Activated CD4-positive, alpha-beta T cell treated with anti-CD3 and anti-CD28 coated beads, Interleukin-2, amount 50 U/mL, for 24 hours (primary cell): ENCODE measurements around the gene DNAH12.
"Not testable (repeated sequence)": the region's sequence is repeated elsewhere in the genome, so short reads cannot be mapped to it uniquely, and the experiment has no call there.

ENCODE experiments used
- DNase-seq, 2 donors: peaks; one replicate each; pipeline ENCODE4 v3.0.0-alpha.2; 2020; ENCODE audit warnings: low read depth in 1 of 2, low spot score in 1 of 2

Gene DNAH12

DNA sequence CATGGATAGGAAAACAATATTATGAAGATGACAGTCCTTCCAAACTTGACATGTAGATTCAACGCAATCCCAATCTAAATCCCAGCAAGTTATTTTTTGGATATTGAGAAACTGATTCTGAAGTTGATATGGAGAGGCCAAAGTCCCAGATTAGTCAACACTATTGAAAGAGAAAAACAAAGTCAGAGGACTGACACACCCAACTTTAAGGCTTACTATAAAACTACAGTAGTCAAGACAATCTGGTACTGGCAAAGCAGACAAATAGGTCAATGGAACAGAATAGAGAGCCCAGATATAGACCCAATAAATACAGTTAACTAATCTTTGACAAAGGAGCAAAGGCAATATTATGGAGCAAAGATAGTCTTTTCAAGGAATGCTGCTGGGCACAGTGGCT is 132.4 kb downstream of the DNAH12 start:
- DNase-seq: no peak

- DNase-seq: no peak
Measured at GRCh38 chr3:57409471-57409870, 134.7 kb downstream of the DNAH12 start.

GRCh38 chr3:57402675-57403074 is 141.5 kb downstream of the DNAH12 start:
- no peak for DNase-seq

- peak; percentile 16 to 57 for DNase-seq
Measured at GRCh38 chr3:57397175-57398026, 146.7 kb downstream of the DNAH12 start.

DNA sequence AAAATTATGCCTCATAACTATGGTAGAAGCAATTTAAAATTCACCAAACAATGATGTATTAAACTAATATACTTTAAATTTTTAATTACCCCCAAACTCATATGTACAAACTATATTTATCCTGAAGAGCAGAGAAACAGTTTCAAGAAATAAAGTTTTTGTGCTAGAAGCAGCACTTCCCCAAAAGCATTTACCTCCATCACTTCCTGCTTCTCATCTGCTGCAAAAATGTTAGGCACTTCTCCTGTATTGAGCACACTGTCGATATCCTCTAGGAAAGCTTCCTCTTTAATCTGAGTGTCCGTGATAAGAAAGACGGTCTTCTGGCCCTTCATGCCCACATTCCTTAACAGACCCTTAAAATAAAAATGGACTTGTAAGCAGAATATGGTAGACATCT is 150.2 kb downstream of the DNAH12 start:
- DNase-seq: no peak

DNA sequence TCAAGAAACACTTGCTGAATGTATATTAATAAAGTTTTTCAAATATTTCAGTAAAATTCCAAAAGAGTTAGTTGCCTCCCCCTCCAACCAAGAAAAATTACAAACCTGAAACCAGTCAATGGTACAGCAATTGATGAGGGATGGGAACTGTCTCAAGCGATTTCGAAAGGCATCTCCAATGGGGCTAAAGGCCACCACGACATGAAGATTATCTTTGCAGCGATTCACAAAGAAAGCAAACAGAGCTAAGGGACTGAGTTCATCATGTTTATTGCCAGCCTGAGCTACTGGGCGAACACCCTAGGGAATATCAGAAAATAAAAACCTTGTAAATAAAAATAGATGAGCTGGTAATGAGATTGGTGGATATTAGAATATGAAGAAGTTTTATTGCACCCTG is 152.4 kb downstream of the DNAH12 start:
- DNase-seq: no peak

DNA sequence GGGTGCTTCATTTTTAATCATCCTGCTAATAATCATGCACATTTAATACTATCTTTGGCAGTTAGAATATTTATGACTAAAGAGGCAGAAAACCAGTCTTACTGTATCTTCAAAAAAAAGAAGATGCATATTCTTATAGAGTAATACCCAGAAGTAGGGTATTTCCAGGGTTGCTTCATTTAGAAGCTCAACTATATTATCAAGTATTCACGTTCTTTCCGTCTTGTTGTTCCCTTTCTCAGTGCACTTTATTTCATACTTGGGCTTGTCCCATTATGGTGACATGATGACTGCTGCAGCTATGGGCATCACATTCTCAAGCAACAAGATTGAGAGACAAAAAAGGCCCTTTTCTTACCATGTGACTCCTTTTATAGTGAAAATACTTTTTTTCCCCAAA is 154.9 kb downstream of the DNAH12 start:
- DNase-seq: no peak

- no peak for DNase-seq
Measured at GRCh38 chr3:57386307-57386706, 157.8 kb downstream of the DNAH12 start.

GRCh38 chr3:57385498-57385897 is 158.6 kb downstream of the DNAH12 start:
- no peak for DNase-seq

DNA sequence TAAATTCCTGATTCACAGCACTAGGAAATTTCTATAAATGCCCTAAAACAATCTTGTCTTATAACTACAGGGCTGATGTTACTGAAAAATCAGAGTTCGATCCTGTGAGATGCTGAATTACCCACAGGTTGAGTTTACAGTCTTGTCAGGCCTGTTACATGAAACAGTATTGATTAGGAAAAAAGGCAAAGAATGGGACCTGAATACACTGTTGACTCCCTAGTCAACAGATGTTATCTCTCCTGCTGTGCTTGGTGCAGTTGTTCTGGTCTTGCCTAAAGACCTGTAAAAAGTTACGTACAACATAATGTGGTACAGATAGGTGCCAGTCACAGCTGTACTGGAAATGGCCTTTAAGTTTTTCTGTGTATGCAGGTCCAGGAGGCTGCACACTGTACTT is 160.3 kb downstream of the DNAH12 start:
- DNase-seq: no peak

- DNase-seq: no peak
Measured at GRCh38 chr3:57383406-57383805, 160.7 kb downstream of the DNAH12 start.

DNA sequence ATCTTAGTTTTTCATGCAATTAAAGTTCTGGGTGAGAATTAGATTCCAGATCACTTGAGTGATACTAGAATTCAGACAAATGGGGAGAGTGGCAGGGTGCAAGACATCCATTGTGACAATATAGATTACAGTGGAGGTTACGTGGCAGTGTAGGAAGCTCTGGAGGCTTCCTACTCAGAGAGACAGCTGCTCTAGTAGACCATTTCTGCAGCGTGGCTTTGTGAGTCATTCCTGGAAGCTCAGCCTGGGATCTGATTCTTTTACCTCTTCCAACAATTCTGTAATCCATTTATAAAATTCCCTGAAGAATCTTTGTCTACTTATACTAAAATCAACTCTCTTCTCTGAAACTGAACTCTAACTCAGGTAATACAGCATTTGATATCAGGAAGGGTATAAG is 161.2 kb downstream of the DNAH12 start:
- DNase-seq: no peak

DNA sequence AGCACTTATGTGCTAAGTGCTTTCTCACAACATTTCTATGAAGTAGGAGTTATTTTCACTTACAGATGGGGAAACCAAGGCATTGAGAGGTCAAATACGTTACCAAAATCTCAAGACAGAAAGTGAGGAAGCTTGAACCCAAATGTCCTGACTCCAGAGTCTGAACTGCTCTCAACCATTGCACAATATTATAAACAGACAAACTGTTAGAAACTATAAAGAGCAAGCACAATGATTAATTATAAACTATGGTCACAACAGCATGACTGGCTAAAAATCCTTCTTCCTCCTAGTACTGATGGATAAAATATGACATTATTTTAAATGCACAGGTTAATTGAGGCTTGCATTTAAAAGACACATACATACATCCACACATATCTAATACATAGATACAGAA is 173.8 kb downstream of the DNAH12 start:
- DNase-seq: no peak

- not testable (repeated sequence) for DNase-seq
Measured at GRCh38 chr3:57365089-57365488, 179.1 kb downstream of the DNAH12 start.

GRCh38 chr3:57356275-57356674 is 187.9 kb downstream of the DNAH12 start:
- not testable (repeated sequence) for DNase-seq

DNA sequence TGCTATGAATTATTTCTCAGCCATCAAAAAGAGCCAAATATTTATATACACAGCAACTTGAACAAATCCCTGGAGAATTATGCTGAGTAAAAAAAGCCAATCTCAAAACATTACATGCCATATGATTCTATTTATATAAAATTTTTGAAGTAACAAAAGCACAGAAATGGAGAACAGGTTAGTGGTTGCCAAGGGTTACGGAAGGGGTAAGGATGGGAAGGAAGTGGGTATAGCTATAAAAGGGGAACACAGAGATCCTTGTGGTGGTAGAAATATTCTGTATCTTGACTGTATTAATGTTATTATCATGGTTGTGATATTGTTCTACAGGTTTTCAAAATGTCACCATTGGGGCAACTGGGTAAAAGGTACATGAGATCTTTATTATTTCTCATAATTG is 189.4 kb downstream of the DNAH12 start:
- no peak for DNase-seq

- DNase-seq: no peak
Measured at GRCh38 chr3:57350271-57350670, 193.9 kb downstream of the DNAH12 start.

GRCh38 chr3:57339071-57339642 is 205.0 kb downstream of the DNAH12 start:
- DNase-seq: not testable (repeated sequence)

- not testable (repeated sequence) for DNase-seq
Measured at GRCh38 chr3:57338272-57339070, 205.7 kb downstream of the DNAH12 start.

DNA sequence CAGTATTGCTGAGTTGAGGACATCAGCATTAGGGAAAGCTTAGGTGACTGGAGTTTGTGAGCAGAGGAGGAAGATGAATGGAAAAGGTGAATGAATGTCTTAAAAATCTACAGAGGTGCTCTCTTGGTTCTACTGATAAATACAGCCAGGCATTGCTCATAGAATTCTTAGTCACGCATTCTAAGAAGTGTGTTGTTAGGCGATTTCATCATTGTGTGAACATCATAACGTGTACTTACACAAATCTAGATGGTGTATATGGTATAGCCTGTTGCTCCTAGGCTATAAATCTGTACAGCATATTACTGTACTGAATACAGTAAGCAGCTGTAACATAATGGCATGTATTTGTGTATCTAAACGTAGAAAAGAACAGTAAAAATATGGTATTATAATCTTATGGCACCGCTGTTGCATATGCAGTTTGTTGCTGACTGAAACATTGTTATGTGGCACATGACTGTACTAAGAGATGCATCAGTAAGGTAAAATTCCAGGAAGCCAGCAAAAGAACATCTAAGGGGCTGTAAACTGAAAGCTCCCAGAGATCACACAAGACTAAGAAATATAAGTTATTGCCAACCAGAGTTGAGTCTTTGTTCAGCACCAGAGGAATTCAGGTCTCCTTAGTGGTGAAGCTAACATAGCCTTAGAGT is 208.7 kb downstream of the DNAH12 start:
- no peak for DNase-seq

DNA sequence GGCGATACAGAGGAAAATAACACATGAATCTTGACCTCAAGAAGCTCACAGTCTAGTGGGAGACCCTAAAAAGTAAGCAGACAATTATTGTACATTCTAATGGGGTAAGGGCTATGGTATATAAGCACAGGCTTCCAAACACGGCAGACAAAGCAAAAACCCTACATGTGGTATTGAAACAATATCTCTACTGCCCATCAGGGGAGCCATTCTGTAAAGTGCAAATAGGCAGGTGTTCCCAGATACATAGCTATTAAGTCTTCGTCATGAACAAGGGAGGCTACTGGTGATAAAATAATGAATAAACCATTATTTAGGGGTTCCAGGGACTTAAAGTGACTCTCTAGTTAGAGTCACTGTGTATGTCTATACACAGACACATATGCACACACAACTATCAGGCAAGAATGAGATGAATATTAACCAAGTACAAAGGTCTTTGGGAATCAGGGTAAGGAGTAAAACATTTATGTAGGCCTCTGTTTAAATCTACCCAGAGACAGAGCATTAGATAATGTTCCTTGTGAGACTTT is 213.0 kb downstream of the DNAH12 start:
- no peak for DNase-seq
